ENCODE results near the gene PPP2R2D. TPM values are rescaled to one million over a fixed set of nuclear protein-coding genes. Genes with fewer than 3 reads are reported as not detected.
A peak's percentile ranks its signal among the peaks of the same experiment; 100 is the strongest.

Gene PPP2R2D
- total RNA-seq, 1 donor from 2014 or later, result 39.6 TPM

GRCh38 chr10:131889755-131890154 is 11.1 kb upstream of the PPP2R2D start:
- DNase-seq, result no peak

- no peak for DNase-seq
Observed at GRCh38 chr10:131890276-131891195, 10.3 kb upstream of the PPP2R2D start.

GRCh38 chr10:131891196-131891928 is 9.4 kb upstream of the PPP2R2D start:
- DNase-seq, result no peak

- no peak for DNase-seq
Observed at GRCh38 chr10:131891929-131892805, 8.6 kb upstream of the PPP2R2D start.

- DNase-seq, result no peak
Observed at GRCh38 chr10:131892806-131893675, 7.8 kb upstream of the PPP2R2D start.

- DNase-seq, result no peak
Observed at GRCh38 chr10:131895116-131895515, 5.7 kb upstream of the PPP2R2D start.

GRCh38 chr10:131896403-131896802 is 4.4 kb upstream of the PPP2R2D start:
- DNase-seq, result no peak

- no peak for DNase-seq
Observed at GRCh38 chr10:131897297-131897899, 3.4 kb upstream of the PPP2R2D start.

GRCh38 chr10:131898061-131898460 is 2.7 kb upstream of the PPP2R2D start:
- DNase-seq, result no peak

- no peak for DNase-seq
Observed at GRCh38 chr10:131898713-131899112, 2.1 kb upstream of the PPP2R2D start.

GRCh38 chr10:131899116-131899690 is 1.6 kb upstream of the PPP2R2D start:
- no peak for DNase-seq

GRCh38 chr10:131899695-131900349 is 986 bp upstream of the PPP2R2D start:
- no peak for DNase-seq

- peak; percentile 42 for DNase-seq
Observed at GRCh38 chr10:131901181-131901829, 497 bp downstream of the PPP2R2D start.

- no peak for DNase-seq
Observed at GRCh38 chr10:131902211-131902610, 1.4 kb downstream of the PPP2R2D start.

- DNase-seq, result no peak
Observed at GRCh38 chr10:131902691-131903090, 1.9 kb downstream of the PPP2R2D start.

GRCh38 chr10:131905267-131905571 is 4.4 kb downstream of the PPP2R2D start:
- no peak for DNase-seq

- DNase-seq, result no peak
Observed at GRCh38 chr10:131905603-131906268, 4.9 kb downstream of the PPP2R2D start.

GRCh38 chr10:131906269-131906639 is 5.4 kb downstream of the PPP2R2D start:
- DNase-seq, result no peak

GRCh38 chr10:131907679-131908078 is 6.9 kb downstream of the PPP2R2D start:
- DNase-seq, result no peak

Measured in tongue (tissue), 2 donors.